Measurements from ENCODE around the gene SNX5. TPM values are rescaled to one million over a fixed set of nuclear protein-coding genes. Genes with fewer than 3 reads are reported as not detected.
A peak's percentile ranks its signal among the peaks of the same experiment; 100 is the strongest.

The SNX5 gene
- total RNA-seq, 4 donors from 2014 or later, result 79.8 to 128 (median 100) TPM

Small RNA genes within 50 kb of the gene (small RNA-seq; reads per million reads assigned to genes)
- not detected for gene RNU6-192P
- 129 reads per million, percentile 96 among the genes with 10 or more reads in this experiment for gene SNORD17

Other genes with a start within 250 kb of the SNX5 start
- gene MGME1, start 224 bp upstream of the SNX5 start, total RNA-seq, result 10 to 100 TPM in 1 of 4 donors, 1 to 10 TPM in 3; 4.6 to 14.7 (median 8.7) TPM
- not detected for gene OVOL2, start 89.1 kb upstream of the SNX5 start, total RNA-seq
- 10 to 100 TPM; 12.2 to 13.8 (median 13.3) TPM for gene KAT14, start 169.1 kb upstream of the SNX5 start, total RNA-seq
- 10 to 100 TPM in 2 of 4 donors, 1 to 10 TPM in 2; 5.1 to 17.4 (median 11.0) TPM for gene PET117, start 169.1 kb upstream of the SNX5 start, total RNA-seq

Measured in tibial nerve (tissue), 4 donors.